NCI-H526 (cell line): ENCODE data around the gene CDKN2A.
"Not testable (repeated sequence)": the region's sequence is repeated elsewhere in the genome, so short reads cannot be mapped to it uniquely, and the experiment has no call there.

Experiments
- DNase-seq, 2 experiments: peaks; one replicate each; lab custom pipeline; 2025; lab: John Stamatoyannopoulos, UW

Gene CDKN2A

DNA sequence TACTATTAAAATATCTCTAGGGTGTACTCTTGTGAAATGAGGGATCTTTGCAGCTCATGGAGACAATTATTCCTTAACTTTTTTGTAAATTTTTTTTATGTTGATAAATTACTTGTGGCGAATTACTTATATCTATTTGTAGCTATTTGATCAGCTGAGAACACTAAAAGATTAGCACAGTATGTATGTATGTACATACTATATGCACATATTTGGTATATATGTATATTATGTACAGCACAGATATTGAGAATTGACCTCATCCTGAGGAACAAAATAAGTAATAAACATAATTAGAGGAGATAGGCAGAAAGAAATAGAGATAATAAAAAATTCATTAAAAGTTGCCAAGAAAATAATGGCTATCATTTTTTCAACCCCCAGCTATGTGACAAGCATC, 11.8 kb downstream of the CDKN2A start:
- no peak for DNase-seq

DNA sequence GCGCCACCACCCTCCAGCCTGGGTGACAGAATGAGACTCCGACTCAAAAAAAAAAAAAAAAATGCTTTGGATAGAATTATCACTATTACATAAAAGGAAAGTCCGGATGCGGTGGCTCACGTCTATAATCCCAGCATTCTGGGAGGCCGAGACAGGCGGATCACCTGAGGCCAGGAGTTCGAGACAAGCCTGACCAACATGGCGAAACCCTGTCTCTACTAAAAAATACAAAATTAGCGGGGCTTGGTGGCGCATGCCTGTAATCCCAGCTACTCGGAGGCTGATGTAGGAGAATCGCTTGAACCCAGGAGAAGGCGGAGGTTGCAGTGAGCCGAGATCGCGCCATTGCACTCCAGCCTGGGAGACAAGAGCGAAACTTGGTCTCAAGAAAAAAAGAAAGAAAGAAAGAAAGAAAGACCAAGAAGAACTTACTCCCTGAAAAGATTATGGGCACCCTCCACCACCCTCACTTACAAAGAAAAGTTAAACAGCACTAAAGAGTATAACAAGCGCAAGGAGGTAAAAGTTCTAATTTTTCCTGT, 17.8 kb downstream of the CDKN2A start:
- no peak for DNase-seq

DNA sequence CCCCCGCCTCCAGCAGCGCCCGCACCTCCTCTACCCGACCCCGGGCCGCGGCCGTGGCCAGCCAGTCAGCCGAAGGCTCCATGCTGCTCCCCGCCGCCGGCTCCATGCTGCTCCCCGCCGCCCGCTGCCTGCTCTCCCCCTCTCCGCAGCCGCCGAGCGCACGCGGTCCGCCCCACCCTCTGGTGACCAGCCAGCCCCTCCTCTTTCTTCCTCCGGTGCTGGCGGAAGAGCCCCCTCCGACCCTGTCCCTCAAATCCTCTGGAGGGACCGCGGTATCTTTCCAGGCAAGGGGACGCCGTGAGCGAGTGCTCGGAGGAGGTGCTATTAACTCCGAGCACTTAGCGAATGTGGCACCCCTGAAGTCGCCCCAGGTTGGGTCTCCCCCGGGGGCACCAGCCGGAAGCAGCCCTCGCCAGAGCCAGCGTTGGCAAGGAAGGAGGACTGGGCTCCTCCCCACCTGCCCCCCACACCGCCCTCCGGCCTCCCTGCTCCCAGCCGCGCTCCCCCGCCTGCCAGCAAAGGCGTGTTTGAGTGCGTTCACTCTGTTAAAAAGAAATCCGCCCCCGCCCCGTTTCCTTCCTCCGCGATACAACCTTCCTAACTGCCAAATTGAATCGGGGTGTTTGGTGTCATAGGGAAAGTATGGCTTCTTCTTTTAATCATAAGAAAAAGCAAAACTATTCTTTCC, 19.3 kb downstream of the CDKN2A start:
- DNase-seq = peak; percentile 92 to 96

- DNase-seq = peak; percentile 67 to 86
Observed at GRCh38 chr9:21974343-21974721, 19.9 kb downstream of the CDKN2A start.

DNA sequence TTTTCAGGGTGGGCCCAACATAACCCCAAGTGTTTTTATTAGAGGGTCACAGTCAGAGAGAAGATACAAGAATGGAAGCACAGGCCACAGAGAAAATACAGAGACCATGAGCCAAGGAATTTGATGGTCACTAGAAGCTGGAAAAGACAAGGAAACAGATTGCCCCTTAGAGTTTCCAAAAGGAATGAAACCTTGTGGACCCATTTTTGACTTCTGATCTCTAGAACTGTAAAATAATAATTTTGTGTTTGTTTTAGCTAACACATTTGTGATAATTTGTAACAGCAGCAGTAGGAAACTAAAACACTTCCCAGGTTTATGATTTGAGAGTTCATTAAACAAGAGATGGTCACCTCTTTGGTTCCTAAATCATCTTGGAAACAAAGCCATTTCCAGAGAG, 21.8 kb downstream of the CDKN2A start:
- no peak for DNase-seq

DNA sequence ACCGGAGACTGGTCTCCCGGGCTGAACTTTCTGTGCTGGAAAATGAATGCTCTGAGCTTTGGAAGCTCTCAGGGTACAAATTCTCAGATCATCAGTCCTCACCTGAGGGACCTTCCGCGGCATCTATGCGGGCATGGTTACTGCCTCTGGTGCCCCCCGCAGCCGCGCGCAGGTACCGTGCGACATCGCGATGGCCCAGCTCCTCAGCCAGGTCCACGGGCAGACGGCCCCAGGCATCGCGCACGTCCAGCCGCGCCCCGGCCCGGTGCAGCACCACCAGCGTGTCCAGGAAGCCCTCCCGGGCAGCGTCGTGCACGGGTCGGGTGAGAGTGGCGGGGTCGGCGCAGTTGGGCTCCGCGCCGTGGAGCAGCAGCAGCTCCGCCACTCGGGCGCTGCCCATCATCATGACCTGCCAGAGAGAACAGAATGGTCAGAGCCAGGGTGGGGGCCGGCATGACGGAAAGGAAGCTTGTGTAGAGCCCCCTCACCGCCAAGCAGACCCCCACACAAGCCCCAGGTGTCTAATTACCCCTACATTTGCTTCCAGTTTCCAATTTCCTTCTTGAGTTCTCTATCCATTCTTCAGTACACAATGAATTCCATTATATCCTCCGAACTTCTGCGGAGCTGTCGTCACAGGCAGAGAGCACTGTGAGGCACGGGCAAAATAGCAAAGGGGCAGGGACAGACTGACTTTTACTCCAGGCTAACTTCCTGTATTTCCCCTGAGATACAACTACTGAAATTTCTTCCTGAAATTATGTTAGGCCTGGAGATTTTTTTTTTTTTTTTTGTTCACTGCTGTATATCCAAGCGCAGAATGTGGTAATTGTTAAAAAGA, 23.2 kb downstream of the CDKN2A start:
- DNase-seq = no peak

- DNase-seq = peak in 1 of 2 experiments; percentile 36
Observed at GRCh38 chr9:21969951-21970799, 24.0 kb downstream of the CDKN2A start.

GRCh38 chr9:21969011-21969940, 24.9 kb downstream of the CDKN2A start:
- no peak for DNase-seq

GRCh38 chr9:21968331-21969010, 25.7 kb downstream of the CDKN2A start:
- DNase-seq = no peak

- DNase-seq = no peak
Observed at GRCh38 chr9:21967702-21968101, 26.5 kb downstream of the CDKN2A start.

- DNase-seq = no peak
Observed at GRCh38 chr9:21967169-21967568, 27.0 kb downstream of the CDKN2A start.

- no peak for DNase-seq
Observed at GRCh38 chr9:21966140-21966851, 27.9 kb downstream of the CDKN2A start.

GRCh38 chr9:21965401-21965951, 28.7 kb downstream of the CDKN2A start:
- DNase-seq = peak in 1 of 2 experiments; percentile 69

- no peak for DNase-seq
Observed at GRCh38 chr9:21964925-21965385, 29.2 kb downstream of the CDKN2A start.

DNA sequence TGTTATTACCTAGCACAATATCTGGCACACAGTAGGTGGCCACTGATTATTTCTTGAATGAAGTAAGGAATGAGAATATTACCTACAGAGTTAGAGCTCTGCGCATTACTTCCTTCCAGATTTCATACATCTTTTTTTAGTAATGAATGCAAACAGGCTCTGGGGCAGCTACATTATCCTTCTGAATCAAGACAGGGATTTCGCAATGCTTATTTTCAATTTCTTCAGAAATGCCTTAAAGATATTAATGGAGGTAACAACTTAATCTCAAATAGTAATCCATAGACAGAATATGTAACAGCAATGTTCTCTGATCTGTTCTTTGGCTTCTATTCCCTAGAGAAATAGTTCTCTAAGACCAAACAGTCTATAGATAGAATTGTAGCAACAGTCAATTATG, 32.6 kb downstream of the CDKN2A start:
- no peak for DNase-seq

DNA sequence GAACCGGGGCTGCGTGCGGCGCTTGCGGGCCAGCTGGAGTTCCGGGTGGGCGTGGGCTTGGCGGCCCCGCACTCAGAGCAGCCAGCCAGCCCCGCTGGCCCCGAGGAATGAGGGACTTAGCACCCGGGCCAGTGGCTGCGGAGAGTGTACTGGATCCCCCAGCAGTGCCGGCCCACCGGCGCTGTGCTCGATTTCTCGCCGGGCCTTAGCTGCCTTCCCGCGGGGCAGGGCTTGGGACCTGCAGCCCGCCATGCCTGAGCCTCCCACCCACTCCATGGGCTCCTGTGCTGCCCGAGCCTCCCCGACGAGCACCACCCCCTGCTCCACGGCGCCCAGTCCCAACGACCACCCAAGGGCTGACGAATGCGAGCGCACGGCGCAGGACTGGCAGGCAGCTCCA, 34.9 kb downstream of the CDKN2A start:
- DNase-seq = not testable (repeated sequence)

DNA sequence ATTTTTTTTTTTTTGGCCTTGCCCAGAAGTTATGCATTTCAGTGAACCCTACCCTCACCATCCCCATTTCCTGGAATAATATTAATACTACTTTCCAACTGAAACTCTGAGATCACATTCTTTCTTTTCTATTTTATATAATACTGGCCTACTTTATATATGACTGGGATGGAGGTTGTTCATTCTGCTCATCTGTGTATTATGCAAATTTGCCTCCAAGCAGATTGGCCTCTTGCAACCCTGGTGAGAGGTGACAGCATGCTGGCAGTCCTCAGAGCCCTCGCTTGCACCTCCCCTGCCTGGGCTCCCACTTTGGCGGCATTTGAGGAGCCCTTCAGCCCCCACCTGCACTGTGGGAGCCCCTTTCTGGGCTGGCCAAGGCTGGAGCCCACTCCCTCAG, 35.4 kb downstream of the CDKN2A start:
- peak; percentile 7 to 46 for DNase-seq

GRCh38 chr9:21945606-21946005, 48.6 kb downstream of the CDKN2A start:
- DNase-seq = no peak

GRCh38 chr9:21943464-21943863, 50.7 kb downstream of the CDKN2A start:
- DNase-seq = no peak
